OCI-LY1 (cell line): ENCODE results near the gene GSG1.

Source experiments
- CTCF ChIP-seq: fragments of 200-600 bp; sonication (generic), shearing (Covaris generic); IDR thresholded peaks from 2 replicates; pipeline ENCODE4 v1.5.1; 2017; ENCODE audit warnings: mild to moderate bottlenecking, antibody characterized with exemption, low read length, moderate library complexity, mixed read lengths
- EZH2 ChIP-seq: fragments of 200-600 bp; sonication (generic), shearing (Covaris generic); IDR thresholded peaks from 2 replicates; pipeline ENCODE4 v1.8.0; 2017; ENCODE audit warnings: borderline replicate concordance, mixed run types, mild to moderate bottlenecking, antibody characterized with exemption, low read length, moderate library complexity, mixed read lengths

GRCh38 chr12:13097491-13098011 is 5.9 kb downstream of the GSG1 start:
- TF ChIP-seq CTCF = no peak
- TF ChIP-seq EZH2 = no peak
